AG20443 (cell line): ENCODE data around the gene SMC2.

Experiments
- DNase-seq: peaks from one replicate; pipeline ENCODE4 v3.0.0; 2012; ENCODE audit warnings: low spot score, mixed read lengths

SMC2 gene

GRCh38 chr9:104104360-104104759 lies 10.3 kb downstream of the SMC2 start:
- no peak for DNase-seq

GRCh38 chr9:104107799-104108198 lies 13.7 kb downstream of the SMC2 start:
- DNase-seq: no peak

- no peak for DNase-seq
Observed at GRCh38 chr9:104108315-104108714, 14.2 kb downstream of the SMC2 start.

GRCh38 chr9:104110509-104110908 lies 16.4 kb downstream of the SMC2 start:
- no peak for DNase-seq

- DNase-seq: no peak
Observed at GRCh38 chr9:104118916-104119315, 24.8 kb downstream of the SMC2 start.

GRCh38 chr9:104121022-104121421 lies 26.9 kb downstream of the SMC2 start:
- no peak for DNase-seq

- DNase-seq: no peak
Observed at GRCh38 chr9:104138243-104138868, 44.2 kb downstream of the SMC2 start.

GRCh38 chr9:104142799-104143549 lies 48.9 kb downstream of the SMC2 start:
- DNase-seq: no peak

GRCh38 chr9:104143550-104143910 lies 49.4 kb downstream of the SMC2 start:
- DNase-seq: no peak

- no peak for DNase-seq
Observed at GRCh38 chr9:104144336-104144735, 50.2 kb downstream of the SMC2 start.

- DNase-seq: no peak
Observed at GRCh38 chr9:104173067-104173466, 79.0 kb downstream of the SMC2 start.

GRCh38 chr9:104177003-104177611 lies 83.0 kb downstream of the SMC2 start:
- DNase-seq: no peak

- no peak for DNase-seq
Observed at GRCh38 chr9:104177676-104178075, 83.6 kb downstream of the SMC2 start.
